ENCODE measurements around the gene MED12L.
A peak's percentile ranks its signal among the peaks of the same experiment; 100 is the strongest.
"Not testable (repeated sequence)": the region's sequence is repeated elsewhere in the genome, so short reads cannot be mapped to it uniquely, and the experiment has no call there.

The MED12L gene

GRCh38 chr3:151074256-151074655 lies 11.2 kb upstream of the MED12L start:
- H3K9me3 ChIP-seq (ENCODE audit: control insufficient read depth, insufficient read depth, low read length): no peaks in the 10 kb centered on the region
- no peak for DNase-seq (ENCODE audit: low read depth, low spot score)
- no peak overlapping the region for H3K27ac ChIP-seq (ENCODE audit: low read length)
- no peaks in the 10 kb centered on the region for H3K36me3 ChIP-seq (ENCODE audit: control insufficient read depth, insufficient read depth, low read length)
- no peaks in the 10 kb centered on the region for H3K4me1 ChIP-seq (ENCODE audit: control insufficient read depth, insufficient read depth, low read length)
- no peaks in the 10 kb centered on the region for H3K27me3 ChIP-seq (ENCODE audit: control insufficient read depth, insufficient read depth, low read length)
- H3K4me3 ChIP-seq (ENCODE audit: low read length): no peak overlapping the region
- no CpG with 5 or more reads among the region's 1 CpG for WGBS (ENCODE audit: insufficient coverage, insufficient read length)

GRCh38 chr3:151075869-151076562 lies 9.4 kb upstream of the MED12L start:
- no peak for DNase-seq (ENCODE audit: low read depth, low spot score)
- Histone ChIP-seq H3K36me3 (ENCODE audit: control insufficient read depth, insufficient read depth, low read length) (no peaks in the 10 kb centered on the region), H3K9me3 (ENCODE audit: control insufficient read depth, insufficient read depth, low read length) (no peaks in the 10 kb centered on the region), H3K27ac (ENCODE audit: low read length) (no peak overlapping the region), H3K27me3 (ENCODE audit: control insufficient read depth, insufficient read depth, low read length) (no peaks in the 10 kb centered on the region), H3K4me1 (ENCODE audit: control insufficient read depth, insufficient read depth, low read length) (no peaks in the 10 kb centered on the region), H3K4me3 (ENCODE audit: low read length) (no peak overlapping the region)
- no CpG with 5 or more reads among the region's 3 CpGs for WGBS (ENCODE audit: insufficient coverage, insufficient read length)

- Histone ChIP-seq H3K4me1 (ENCODE audit: control insufficient read depth, insufficient read depth, low read length) (no peaks in the 10 kb centered on the region), H3K4me3 (ENCODE audit: low read length) (no peak overlapping the region), H3K27ac (ENCODE audit: low read length) (no peak overlapping the region), H3K27me3 (ENCODE audit: control insufficient read depth, insufficient read depth, low read length) (no peaks in the 10 kb centered on the region), H3K36me3 (ENCODE audit: control insufficient read depth, insufficient read depth, low read length) (no peaks in the 10 kb centered on the region), H3K9me3 (ENCODE audit: control insufficient read depth, insufficient read depth, low read length) (no peaks in the 10 kb centered on the region)
- DNase-seq (ENCODE audit: low read depth, low spot score): no peak
- no CpG with 5 or more reads among the region's 4 CpGs for WGBS (ENCODE audit: insufficient coverage, insufficient read length)
These were observed 8.8 kb upstream of the MED12L start for GRCh38 chr3:151076626-151077025.

- not testable (repeated sequence) for H3K4me1 ChIP-seq (ENCODE audit: control insufficient read depth, insufficient read depth, low read length); H3K4me3 ChIP-seq (ENCODE audit: low read length); H3K9me3 ChIP-seq (ENCODE audit: control insufficient read depth, insufficient read depth, low read length); H3K27me3 ChIP-seq (ENCODE audit: control insufficient read depth, insufficient read depth, low read length); H3K27ac ChIP-seq (ENCODE audit: low read length); H3K36me3 ChIP-seq (ENCODE audit: control insufficient read depth, insufficient read depth, low read length); DNase-seq (ENCODE audit: low read depth, low spot score)
- WGBS (ENCODE audit: insufficient coverage, insufficient read length): no CpG with 5 or more reads among the region's 1 CpG
These were observed 4.4 kb upstream of the MED12L start for GRCh38 chr3:151081082-151081481.

GRCh38 chr3:151082880-151083838 lies 2.3 kb upstream of the MED12L start:
- Histone ChIP-seq H3K4me3 (ENCODE audit: low read length) (no peak overlapping the region), H3K27ac (ENCODE audit: low read length) (no peak overlapping the region), H3K4me1 (ENCODE audit: control insufficient read depth, insufficient read depth, low read length) (no peaks in the 10 kb centered on the region), H3K36me3 (ENCODE audit: control insufficient read depth, insufficient read depth, low read length) (no peaks in the 10 kb centered on the region), H3K27me3 (ENCODE audit: control insufficient read depth, insufficient read depth, low read length) (no peaks in the 10 kb centered on the region; the same call in 1 of the 2 replicates), H3K9me3 (ENCODE audit: control insufficient read depth, insufficient read depth, low read length) (no peaks in the 10 kb centered on the region)
- WGBS (ENCODE audit: insufficient coverage, insufficient read length): no CpG with 5 or more reads among the region's 5 CpGs
- DNase-seq (ENCODE audit: low read depth, low spot score): no peak

GRCh38 chr3:151084893-151085226 lies 604 bp upstream of the MED12L start:
- no CpG with 5 or more reads among the region's 14 CpGs for WGBS (ENCODE audit: insufficient coverage, insufficient read length)
- H3K9me3 ChIP-seq (ENCODE audit: control insufficient read depth, insufficient read depth, low read length): no peaks in the 10 kb centered on the region
- H3K36me3 ChIP-seq (ENCODE audit: control insufficient read depth, insufficient read depth, low read length): no peaks in the 10 kb centered on the region
- H3K4me1 ChIP-seq (ENCODE audit: control insufficient read depth, insufficient read depth, low read length): no peaks in the 10 kb centered on the region
- H3K4me3 ChIP-seq (ENCODE audit: low read length): peak overlapping the region; percentile 68; the same call in 1 of the 2 replicates
- H3K27me3 ChIP-seq (ENCODE audit: control insufficient read depth, insufficient read depth, low read length): no peaks in the 10 kb centered on the region; the same call in 1 of the 2 replicates
- H3K27ac ChIP-seq (ENCODE audit: low read length): no peak overlapping the region
- DNase-seq (ENCODE audit: low read depth, low spot score): no peak

GRCh38 chr3:151085889-151086483 lies 522 bp downstream of the MED12L start:
- WGBS (ENCODE audit: insufficient coverage, insufficient read length): no CpG with 5 or more reads among the region's 60 CpGs
- no peak for DNase-seq (ENCODE audit: low read depth, low spot score)
- H3K27ac ChIP-seq (ENCODE audit: low read length): no peak overlapping the region

GRCh38 chr3:151086484-151087456 lies 1.3 kb downstream of the MED12L start:
- Histone ChIP-seq H3K36me3 (ENCODE audit: control insufficient read depth, insufficient read depth, low read length) (no peaks in the 10 kb centered on the region), H3K4me3 (ENCODE audit: low read length) (peak overlapping the region; percentile 68), H3K9me3 (ENCODE audit: control insufficient read depth, insufficient read depth, low read length) (no peaks in the 10 kb centered on the region), H3K27me3 (ENCODE audit: control insufficient read depth, insufficient read depth, low read length) (no peaks in the 10 kb centered on the region; the same call in 1 of the 2 replicates), H3K27ac (ENCODE audit: low read length) (no peak overlapping the region), H3K4me1 (ENCODE audit: control insufficient read depth, insufficient read depth, low read length) (no peaks in the 10 kb centered on the region)
- WGBS (ENCODE audit: insufficient coverage, insufficient read length): no CpG with 5 or more reads among the region's 81 CpGs
- no peak for DNase-seq (ENCODE audit: low read depth, low spot score)

More at GRCh38 chr3:151085889-151086483, 522 bp downstream of the MED12L start:
- H3K9me3 ChIP-seq (ENCODE audit: control insufficient read depth, insufficient read depth, low read length): no peaks in the 10 kb centered on the region
- no peaks in the 10 kb centered on the region; the same call in 1 of the 2 replicates for H3K27me3 ChIP-seq (ENCODE audit: control insufficient read depth, insufficient read depth, low read length)
- no peaks in the 10 kb centered on the region for H3K36me3 ChIP-seq (ENCODE audit: control insufficient read depth, insufficient read depth, low read length)
- peak overlapping the region; percentile 68 for H3K4me3 ChIP-seq (ENCODE audit: low read length)
- H3K4me1 ChIP-seq (ENCODE audit: control insufficient read depth, insufficient read depth, low read length): no peaks in the 10 kb centered on the region

GRCh38 chr3:151087648-151088047 lies 2.2 kb downstream of the MED12L start:
- no peak overlapping the region for H3K27ac ChIP-seq (ENCODE audit: low read length)
- DNase-seq (ENCODE audit: low read depth, low spot score): no peak
- H3K4me1 ChIP-seq (ENCODE audit: control insufficient read depth, insufficient read depth, low read length): no peaks in the 10 kb centered on the region
- H3K9me3 ChIP-seq (ENCODE audit: control insufficient read depth, insufficient read depth, low read length): no peaks in the 10 kb centered on the region
- no peaks in the 10 kb centered on the region for H3K36me3 ChIP-seq (ENCODE audit: control insufficient read depth, insufficient read depth, low read length)
- H3K27me3 ChIP-seq (ENCODE audit: control insufficient read depth, insufficient read depth, low read length): no peaks in the 10 kb centered on the region; the same call in 1 of the 2 replicates
- WGBS (ENCODE audit: insufficient coverage, insufficient read length): no CpG with 5 or more reads among the region's 2 CpGs
- H3K4me3 ChIP-seq (ENCODE audit: low read length): peak overlapping the region; percentile 68; the same call in 1 of the 2 replicates

Data from iPS DF 6.9 (cell line).